ENCODE measurements around the gene SEZ6. TPM values are rescaled to one million over a fixed set of nuclear protein-coding genes. Genes with fewer than 3 reads are reported as not detected.

The SEZ6 gene
- total RNA-seq, 2 donors from 2014 or later: 0.43 TPM; not detected in 1

DNA sequence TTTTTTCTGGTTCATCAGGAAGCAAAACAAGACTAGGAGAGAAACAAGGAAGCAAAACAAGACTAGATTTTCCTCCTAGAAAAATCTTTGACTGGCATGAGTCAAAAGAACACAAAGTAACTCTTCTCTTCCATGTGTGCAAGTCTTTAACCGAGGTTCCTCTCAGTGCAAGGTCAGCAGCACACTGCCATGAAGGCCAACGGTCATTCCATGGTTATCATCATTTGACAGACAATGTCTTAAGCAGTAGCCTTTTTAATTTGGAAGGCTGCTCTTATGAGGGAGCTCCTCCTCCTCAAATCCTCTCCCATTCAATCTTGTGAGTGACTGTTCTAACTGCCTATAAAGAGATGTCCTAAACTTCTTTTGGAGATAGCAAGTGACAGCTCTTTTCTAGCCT lies 87.5 kb downstream of the SEZ6 start:
- no peak for ATAC-seq
- Mint-ChIP-seq H3K9me3 (peaks cover 8 to 10% of the 10 kb centered on the region in 2 donors), H3K27ac (peak overlapping the region; percentile 16 to 50), H3K36me3 (peaks cover 32 to 67% of the 10 kb centered on the region in 2 donors)
- DNase-seq (ENCODE audit: low spot score in 2 of 2): no peak

DNA sequence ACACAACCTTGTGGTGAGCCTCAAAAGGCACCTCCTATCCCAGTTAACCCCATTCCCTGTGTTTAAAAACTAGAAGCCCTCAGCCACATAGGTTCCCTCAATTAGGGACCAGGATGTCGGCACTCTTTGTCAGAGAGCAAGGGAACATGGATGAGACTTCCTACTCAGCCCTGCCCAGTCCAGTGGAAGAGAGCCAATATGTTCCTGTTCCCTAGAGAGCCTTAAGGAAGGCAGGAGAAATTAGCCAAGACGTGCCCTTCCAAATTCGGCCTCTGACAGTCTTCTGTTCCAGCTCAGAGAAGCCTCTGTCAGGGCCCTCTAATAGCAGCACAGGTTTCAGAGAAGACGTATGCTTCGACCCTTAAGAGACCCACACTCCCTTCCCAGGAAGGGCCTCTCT lies 88.4 kb downstream of the SEZ6 start:
- DNase-seq (ENCODE audit: low spot score in 2 of 2): no peak
- peaks cover 8 to 10% of the 10 kb centered on the region in 2 donors for H3K9me3 Mint-ChIP-seq
- H3K27ac Mint-ChIP-seq: peak overlapping the region in 1 of 2 donors; percentile 16
- ATAC-seq: no peak
- peaks cover 32 to 59% of the 10 kb centered on the region in 2 donors for H3K36me3 Mint-ChIP-seq

DNA sequence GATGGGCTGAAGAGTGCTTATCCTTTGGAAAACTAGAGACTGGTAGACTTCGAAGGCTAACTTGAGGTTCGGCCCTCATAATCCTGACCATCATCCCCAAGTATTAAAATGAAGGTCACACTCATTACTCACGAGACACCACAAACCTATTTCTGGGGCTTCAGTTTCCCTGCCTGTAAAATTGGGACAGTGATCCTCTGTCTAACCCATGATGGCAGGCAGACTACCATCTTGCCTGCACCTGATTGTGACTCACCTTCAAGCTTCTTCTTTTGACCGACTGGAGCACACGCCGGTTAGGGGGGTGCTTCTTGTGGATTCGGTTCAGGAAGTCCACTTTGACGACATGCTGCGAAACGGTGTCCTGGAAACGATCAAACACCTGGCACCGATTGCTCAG lies 88.8 kb downstream of the SEZ6 start:
- no peak for ATAC-seq
- peaks cover 34 to 58% of the 10 kb centered on the region in 2 donors for H3K36me3 Mint-ChIP-seq
- peaks cover 8 to 10% of the 10 kb centered on the region in 2 donors for H3K9me3 Mint-ChIP-seq
- no peak for DNase-seq (ENCODE audit: low spot score in 2 of 2)
- peak overlapping the region; percentile 25 to 79 for H3K27ac Mint-ChIP-seq

DNA sequence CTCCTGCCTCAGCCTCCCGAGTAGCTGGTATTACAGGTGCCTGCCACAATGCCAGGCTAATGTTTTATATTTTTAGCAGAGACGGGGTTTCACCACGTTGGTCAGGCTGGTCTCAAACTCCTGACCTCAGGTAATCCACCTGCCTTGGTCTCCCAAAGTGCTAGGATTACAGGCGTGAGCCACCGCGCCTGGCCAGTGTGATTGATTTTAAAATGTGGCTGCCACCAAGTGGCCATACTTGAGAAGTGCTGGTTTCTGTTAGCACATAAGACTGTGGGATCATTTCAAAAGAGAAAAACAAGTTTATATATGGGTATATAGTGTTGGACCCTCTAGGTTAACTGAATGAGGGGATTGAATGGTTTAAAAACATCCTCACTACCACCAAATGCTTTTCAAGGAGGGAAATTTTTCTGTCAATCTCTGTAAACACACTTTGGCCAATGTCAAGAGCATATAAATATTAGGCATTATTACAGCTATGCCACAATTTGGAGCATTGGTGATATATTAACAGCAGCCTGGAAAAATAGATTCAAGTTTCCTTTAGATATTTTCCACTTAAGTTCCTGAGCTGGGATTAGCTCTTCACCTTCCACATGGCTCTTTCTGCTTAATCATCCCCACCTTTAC lies 89.4 kb downstream of the SEZ6 start:
- peaks cover 33 to 53% of the 10 kb centered on the region in 2 donors for H3K36me3 Mint-ChIP-seq
- DNase-seq (ENCODE audit: low spot score in 2 of 2) (no peak), ATAC-seq (peak in 1 of 2 donors; percentile 43)
- peaks cover 8 to 10% of the 10 kb centered on the region in 2 donors for H3K9me3 Mint-ChIP-seq
- peak overlapping the region; percentile 25 to 85 for H3K27ac Mint-ChIP-seq

DNA sequence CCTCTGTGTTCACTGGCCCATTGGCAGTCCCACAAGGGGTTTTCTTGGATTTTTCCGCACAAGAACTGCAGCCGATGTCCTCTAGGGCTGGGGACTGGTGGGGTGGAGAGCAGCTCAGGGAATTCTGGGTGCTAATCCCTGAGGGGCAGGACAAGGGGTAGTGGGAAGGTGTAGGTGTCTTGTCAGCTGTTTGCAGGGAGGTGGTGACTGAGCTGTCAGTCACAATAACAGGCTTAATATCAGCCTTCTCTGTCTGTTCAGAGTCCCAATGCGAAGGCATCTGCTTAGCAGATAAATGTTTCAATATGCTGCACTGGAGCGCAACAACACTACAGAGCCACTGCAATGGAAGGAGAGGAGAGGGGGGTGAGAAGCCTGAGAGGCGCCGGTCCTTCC lies 92.9 kb downstream of the SEZ6 start:
- DNase-seq (ENCODE audit: low spot score in 2 of 2): no peak
- H3K27ac Mint-ChIP-seq: peak overlapping the region in 1 of 2 donors; percentile 8
- peaks cover 30 to 32% of the 10 kb centered on the region in 2 donors for H3K36me3 Mint-ChIP-seq
- H3K9me3 Mint-ChIP-seq: peaks cover 8 to 10% of the 10 kb centered on the region in 2 donors
- no peak for ATAC-seq

DNA sequence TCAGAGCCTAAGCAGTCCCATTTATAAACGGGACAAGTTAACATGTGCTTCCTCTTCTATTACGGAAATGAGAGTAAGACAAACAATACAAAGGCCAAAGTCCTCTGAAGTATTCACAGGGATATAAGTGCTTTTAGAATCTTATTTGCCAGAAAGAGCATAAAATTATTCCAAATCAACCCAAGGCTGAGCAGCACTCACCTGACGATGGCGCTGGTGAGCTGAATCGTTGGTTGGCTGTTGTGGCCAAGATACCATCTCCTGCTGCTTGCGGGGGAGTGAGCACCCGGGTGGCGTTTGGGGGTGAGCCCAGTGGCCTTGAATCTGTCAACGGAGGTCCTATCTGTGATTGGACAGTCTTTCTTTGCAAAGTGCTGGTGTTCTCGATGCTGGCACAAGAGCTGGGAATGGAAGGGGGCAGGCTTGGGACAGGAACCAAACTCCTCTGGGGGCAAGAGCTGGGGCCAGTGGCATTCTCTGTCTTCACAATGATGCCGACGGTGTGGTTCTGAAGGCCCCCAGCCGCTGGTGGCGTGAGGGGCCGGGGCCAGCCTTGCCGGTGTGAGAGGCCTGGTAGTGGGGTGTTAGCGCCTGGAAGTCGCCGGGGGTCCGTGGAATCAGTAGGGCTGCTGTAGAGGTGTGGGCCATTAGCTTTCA lies 93.4 kb downstream of the SEZ6 start:
- peak overlapping the region; percentile 13 to 36 for H3K27ac Mint-ChIP-seq
- peaks cover 28 to 32% of the 10 kb centered on the region in 2 donors for H3K36me3 Mint-ChIP-seq
- ATAC-seq (no peak), DNase-seq (ENCODE audit: low spot score in 2 of 2) (no peak)
- H3K9me3 Mint-ChIP-seq: peaks cover 8 to 10% of the 10 kb centered on the region in 2 donors

DNA sequence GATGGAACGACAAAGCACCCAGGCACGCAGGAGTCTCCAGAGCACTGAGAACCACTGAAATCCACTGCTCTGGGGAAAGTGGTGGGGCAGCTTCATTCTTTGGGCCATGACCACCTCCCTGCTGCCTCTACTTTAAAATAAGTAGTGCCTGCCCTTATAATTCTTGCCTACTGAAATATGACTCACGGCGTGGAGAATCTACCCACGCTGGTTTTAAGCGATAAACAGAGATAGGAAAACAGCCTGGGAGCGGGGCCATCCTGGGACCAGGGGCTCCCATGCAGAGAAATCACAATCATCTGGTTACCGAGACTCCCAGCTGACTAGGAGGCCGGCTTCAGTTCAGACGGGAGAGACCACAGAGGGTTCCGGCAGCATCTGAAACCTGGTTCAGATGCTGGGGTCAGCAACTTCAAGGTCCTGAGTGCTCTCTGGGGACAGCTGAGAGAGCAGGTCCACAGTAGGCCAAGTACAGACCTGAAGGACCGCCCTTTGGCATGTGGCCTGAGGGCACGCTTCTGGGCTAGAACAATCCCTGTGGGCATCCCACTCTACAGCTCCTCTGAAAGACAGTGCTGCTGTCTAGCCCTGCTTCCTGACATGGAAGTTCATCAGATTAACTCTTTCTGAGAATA lies 94.3 kb downstream of the SEZ6 start:
- peak overlapping the region in 1 of 2 donors; percentile 13 for H3K27ac Mint-ChIP-seq
- peaks cover 8 to 10% of the 10 kb centered on the region in 2 donors for H3K9me3 Mint-ChIP-seq
- H3K36me3 Mint-ChIP-seq: peaks cover 22 to 29% of the 10 kb centered on the region in 2 donors
- no peak for DNase-seq (ENCODE audit: low spot score in 2 of 2)
- ATAC-seq: no peak

DNA sequence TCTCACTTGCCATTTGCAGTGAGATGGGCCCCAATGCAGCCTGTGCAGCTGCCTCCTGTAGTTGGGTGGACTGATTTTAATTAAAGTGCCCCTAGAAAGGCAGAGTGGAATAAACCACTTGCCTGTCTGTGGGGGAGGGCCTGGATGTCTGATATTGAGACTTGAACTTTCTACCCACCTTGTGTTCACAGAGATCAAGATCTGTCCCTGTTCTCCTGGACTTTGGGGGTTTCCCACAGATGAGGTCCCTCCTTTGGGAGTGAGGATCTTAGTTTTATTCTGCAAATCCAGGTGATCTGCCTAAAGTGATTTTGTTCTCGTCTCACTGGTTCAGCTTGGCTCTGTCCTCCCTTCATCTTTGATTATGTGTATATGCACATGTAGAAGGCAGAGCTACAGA lies 95.3 kb downstream of the SEZ6 start:
- Mint-ChIP-seq H3K36me3 (peaks cover 16 to 19% of the 10 kb centered on the region in 2 donors), H3K9me3 (peaks cover 8 to 10% of the 10 kb centered on the region in 2 donors), H3K27ac (no peak overlapping the region)
- ATAC-seq: no peak
- DNase-seq (ENCODE audit: low spot score in 2 of 2): no peak

DNA sequence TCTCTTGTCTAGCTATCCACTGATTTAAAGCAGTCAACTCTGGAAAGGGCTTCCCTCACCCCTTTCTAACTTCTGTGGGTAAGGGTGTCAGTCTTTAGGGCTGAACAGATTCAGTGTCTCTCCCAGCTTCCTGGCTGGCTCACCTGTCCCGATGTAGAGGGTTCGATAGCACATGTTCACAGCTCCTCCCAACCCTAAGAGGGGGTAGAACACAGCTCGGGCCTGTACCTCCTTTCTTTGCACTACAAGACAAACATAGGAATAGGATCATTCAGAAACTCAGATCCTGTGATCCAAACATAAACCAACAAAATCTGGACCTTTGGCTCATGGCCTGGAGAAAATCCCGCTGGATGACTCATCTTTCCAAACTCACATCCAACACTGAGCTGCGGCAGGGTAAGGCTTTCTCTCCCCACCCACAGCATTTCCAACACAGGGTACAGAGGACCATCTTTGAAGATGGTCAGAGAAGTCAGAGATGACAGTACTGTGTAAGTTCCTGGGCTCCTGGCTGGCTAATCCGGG lies 97.1 kb downstream of the SEZ6 start:
- ATAC-seq (no peak), DNase-seq (ENCODE audit: low spot score in 2 of 2) (no peak)
- H3K9me3 Mint-ChIP-seq: no peaks in the 10 kb centered on the region
- peak overlapping the region; percentile 57 to 90 for H3K27ac Mint-ChIP-seq
- peaks cover 3 to 6% of the 10 kb centered on the region in 2 donors for H3K36me3 Mint-ChIP-seq

DNA sequence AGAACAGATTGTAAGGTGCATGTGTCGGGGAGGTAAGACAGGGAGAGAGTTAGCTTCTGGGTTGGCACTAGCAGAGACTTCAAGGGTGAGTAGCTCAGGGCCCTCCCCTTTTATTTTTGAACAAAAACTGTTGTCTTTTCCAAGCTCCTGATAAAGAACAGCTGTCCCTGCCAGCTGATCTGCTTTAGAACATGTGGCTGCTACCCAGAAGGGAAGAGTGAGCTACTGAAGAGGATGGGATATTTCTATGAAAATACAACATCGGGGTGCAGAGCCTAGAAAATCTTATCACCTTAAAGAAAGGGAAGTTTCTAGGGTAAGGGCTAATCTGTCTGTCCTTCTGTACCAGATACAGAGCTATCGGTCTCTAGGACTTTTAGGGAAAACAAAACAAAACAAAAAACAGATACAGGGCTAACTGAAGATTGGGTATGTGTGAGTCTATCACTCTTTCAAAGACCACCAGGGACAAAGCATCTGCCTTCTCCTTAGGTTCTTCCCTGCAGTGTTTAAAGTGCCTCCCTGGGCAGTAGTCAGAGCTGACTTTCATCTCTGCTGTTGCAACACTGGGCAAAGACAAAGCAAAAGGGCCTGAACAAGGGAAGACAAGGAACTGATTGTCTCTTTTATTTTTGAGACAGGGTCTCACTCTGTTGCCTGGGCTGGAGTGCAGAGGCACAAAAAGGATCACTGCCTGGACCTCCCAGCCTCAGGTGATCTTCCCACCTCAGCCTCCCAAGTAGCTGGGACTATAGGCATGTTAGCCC lies 97.9 kb downstream of the SEZ6 start:
- no peaks in the 10 kb centered on the region for H3K9me3 Mint-ChIP-seq
- H3K27ac Mint-ChIP-seq: peak overlapping the region in 1 of 2 donors; percentile 94
- H3K36me3 Mint-ChIP-seq: peaks cover 0 to 6% of the 10 kb centered on the region in 2 donors
- ATAC-seq (no peak), DNase-seq (ENCODE audit: low spot score in 2 of 2) (no peak)

DNA sequence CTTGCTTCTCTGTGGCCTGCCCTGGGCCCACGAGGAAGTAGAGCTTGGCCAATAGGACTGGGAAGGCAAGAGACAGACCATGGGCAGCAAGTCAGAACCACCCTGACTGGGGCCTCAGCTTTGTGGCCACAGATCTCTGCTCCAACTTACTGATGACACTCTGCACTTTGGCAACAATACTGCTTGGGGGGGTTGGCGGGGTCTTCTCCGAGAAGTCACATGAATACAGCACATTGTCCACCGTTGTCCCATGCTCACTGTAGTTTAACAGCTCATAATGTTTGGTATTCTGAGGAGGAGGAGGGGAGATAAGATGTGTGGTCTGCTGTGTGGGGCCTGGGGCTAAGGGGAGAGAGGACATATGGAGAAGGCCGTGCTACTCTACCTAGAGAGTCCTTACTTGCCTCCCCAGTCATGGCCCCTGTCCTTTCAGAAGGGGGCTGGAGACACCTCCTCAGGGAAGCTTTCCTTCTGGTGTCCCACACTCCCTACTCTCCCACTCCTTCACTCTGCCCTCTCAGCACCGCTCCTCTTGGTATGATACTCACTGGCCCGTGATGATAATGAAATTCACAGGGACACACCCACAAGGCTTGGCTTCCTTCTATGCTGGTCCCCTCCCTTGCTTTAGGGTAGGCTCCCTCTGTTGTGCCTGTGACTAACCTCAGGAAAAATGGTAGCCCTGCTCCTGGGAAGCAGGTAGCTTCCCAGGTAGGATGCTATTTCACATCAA lies 99.0 kb downstream of the SEZ6 start:
- DNase-seq (ENCODE audit: low spot score in 2 of 2): no peak
- peak overlapping the region in 1 of 2 donors; percentile 94 for H3K27ac Mint-ChIP-seq
- H3K9me3 Mint-ChIP-seq: no peaks in the 10 kb centered on the region
- H3K36me3 Mint-ChIP-seq: peaks cover 5 to 7% of the 10 kb centered on the region in 2 donors
- ATAC-seq: no peak

DNA sequence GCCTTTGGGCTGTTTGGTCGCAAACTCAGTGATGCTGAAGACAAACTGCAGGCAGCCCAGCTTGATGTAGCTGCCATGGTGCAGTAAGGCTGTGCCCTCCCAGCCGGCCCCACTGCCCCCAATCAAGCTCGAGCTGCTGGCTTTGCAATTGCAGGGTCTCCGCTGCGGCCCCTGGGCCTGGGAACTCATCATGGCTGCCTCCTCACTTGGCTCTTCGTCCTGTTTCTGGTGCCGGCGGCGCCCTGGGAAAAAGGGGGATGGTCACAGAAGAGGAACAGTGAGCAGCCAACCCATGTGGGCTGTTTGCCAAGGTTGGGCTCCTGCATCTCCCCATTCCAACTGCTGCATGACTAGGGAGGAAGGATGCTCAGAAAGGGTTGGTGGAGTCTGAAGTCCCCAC lies 99.6 kb downstream of the SEZ6 start:
- no peak for ATAC-seq
- Mint-ChIP-seq H3K27ac (peak overlapping the region in 1 of 2 donors; percentile 94), H3K36me3 (peaks cover 10% of the 10 kb centered on the region in 2 donors)

More for the DNA sequence above, 99.6 kb downstream of the SEZ6 start:
- H3K9me3 Mint-ChIP-seq: no peaks in the 10 kb centered on the region
- DNase-seq (ENCODE audit: low spot score in 2 of 2): no peak

Other genes with a start within 250 kb of the SEZ6 start
- 10 to 100 TPM; 15.1 to 24.9 TPM for gene FAM222B, start 163.2 kb downstream of the SEZ6 start, total RNA-seq
- gene ERAL1, start 151.0 kb downstream of the SEZ6 start, total RNA-seq: 10 to 100 TPM; 33.9 to 74.1 TPM
- gene FLOT2, start 108.3 kb downstream of the SEZ6 start, total RNA-seq: 100 to 1,000 TPM in 1 of 2 donors, 10 to 100 TPM in 1; 44.9 to 102 TPM
- 10 to 100 TPM; 33.8 to 36.5 TPM for gene DHRS13, start 103.0 kb downstream of the SEZ6 start, total RNA-seq
- 10 to 100 TPM; 46.2 to 71.7 TPM for gene PHF12, start 54.5 kb downstream of the SEZ6 start, total RNA-seq
- gene PIPOX, start 37.1 kb upstream of the SEZ6 start, total RNA-seq: 1 to 10 TPM; 3.0 to 8.8 TPM
- 10 to 100 TPM; 38.8 to 62.8 TPM for gene MYO18A, start 174.4 kb upstream of the SEZ6 start, total RNA-seq
- gene CRYBA1, start 240.8 kb upstream of the SEZ6 start, total RNA-seq: not detected